Activated CD4-positive, alpha-beta T cell treated with anti-CD3 and anti-CD28 coated beads, Interleukin-2, amount 10 ng/mL, durations not matched to agents 7 days and 5 days (primary cell): Measurements from ENCODE around the gene ZNF335. TPM values are rescaled to one million over a fixed set of nuclear protein-coding genes. Genes with fewer than 3 reads are reported as not detected.

ENCODE experiments used
- CTCF ChIA-PET: fragments of 350-600 bp; sonication (Branson Sonifier 250); formaldehyde crosslinking; loops from one replicate; lab custom pipeline; 2021; ENCODE audit warnings: antibody characterized with exemption; lab: Charles Lee
- POLR2A ChIA-PET: fragments of 350-600 bp; sonication (Branson Sonifier 250); formaldehyde crosslinking; loops from one replicate; lab custom pipeline; 2021; ENCODE audit warnings: antibody characterized with exemption; lab: Charles Lee
- DNase-seq: peaks from one replicate; pipeline ENCODE4 v3.0.0-alpha.2; 2020
- H3K27ac Mint-ChIP-seq: one replicate; pipeline ENCODE4 v1.8.0; 2021; ENCODE audit warnings: mild to moderate bottlenecking, moderate library complexity, mixed read lengths
- H3K27me3 Mint-ChIP-seq: one replicate; pipeline ENCODE4 v1.8.0; 2021; ENCODE audit warnings: mixed read lengths
- H3K36me3 Mint-ChIP-seq: one replicate; pipeline ENCODE4 v1.8.0; 2021; ENCODE audit warnings: low read depth, mixed read lengths
- H3K4me1 Mint-ChIP-seq: one replicate; pipeline ENCODE4 v1.8.0; 2021; ENCODE audit warnings: mixed read lengths
- H3K4me3 Mint-ChIP-seq: one replicate; pipeline ENCODE4 v1.8.0; 2021; ENCODE audit warnings: mild to moderate bottlenecking, moderate library complexity, mixed read lengths
- H3K9me3 Mint-ChIP-seq: one replicate; pipeline ENCODE4 v1.8.0; 2021; ENCODE audit warnings: mixed read lengths
- total RNA-seq, 2 experiments: library from RNA; stranded (reverse); gene quantifications; one replicate each; pipeline ENCODE4 v1.2.3, GENCODE V29; 2021

The ZNF335 gene
- total RNA-seq, 2 experiments from 2014 or later, result 40.4 to 41.2 TPM

DNA sequence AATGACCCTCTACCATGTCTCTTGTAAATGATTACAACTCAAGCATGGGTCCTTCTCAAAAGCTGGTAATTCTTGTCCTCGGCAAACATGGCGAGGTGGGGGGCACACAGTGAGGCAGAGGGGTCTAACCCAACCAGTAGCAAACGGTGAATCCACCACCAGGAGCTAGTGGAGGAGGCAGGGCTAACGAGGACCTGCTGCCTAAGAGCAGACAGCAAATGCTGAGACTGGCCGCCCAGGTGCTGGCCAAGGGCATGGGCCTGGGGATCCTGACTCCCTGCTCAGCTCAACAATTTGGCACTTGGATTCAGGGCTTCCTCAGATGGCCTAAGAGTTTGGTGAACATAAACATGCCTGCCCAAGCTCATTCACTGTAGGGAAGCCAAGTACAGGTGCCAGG lies 19.1 kb downstream of the ZNF335 start:
- no peak overlapping the region for H3K4me3 Mint-ChIP-seq
- no peak overlapping the region for H3K27ac Mint-ChIP-seq
- H3K9me3 Mint-ChIP-seq, result no peaks in the 10 kb centered on the region
- no peak for DNase-seq
- ChIA-PET POLR2A (no interaction called here), CTCF (interaction anchor here (0.6 to 3.1 kb wide), 4 partner anchors 15 to 129 kb away, joined by 3 to 14 read pairs (median 4); no protein-coding TSS in a partner anchor)
- H3K4me1 Mint-ChIP-seq, result no peaks in the 10 kb centered on the region
- H3K36me3 Mint-ChIP-seq, result peaks cover 27% of the 10 kb centered on the region
- no peaks in the 10 kb centered on the region for H3K27me3 Mint-ChIP-seq

- DNase-seq, result no peak
- no peak overlapping the region for H3K4me3 Mint-ChIP-seq
- peaks cover 25% of the 10 kb centered on the region for H3K36me3 Mint-ChIP-seq
- H3K4me1 Mint-ChIP-seq, result no peaks in the 10 kb centered on the region
- CTCF ChIA-PET, result interaction anchor here (0.9 to 3.1 kb wide), 5 partner anchors 9 to 35 kb away, joined by 3 to 14 read pairs (median 6); no protein-coding TSS in a partner anchor
- POLR2A ChIA-PET, result no interaction called here
- H3K27me3 Mint-ChIP-seq, result no peaks in the 10 kb centered on the region
- no peaks in the 10 kb centered on the region for H3K9me3 Mint-ChIP-seq
- no peak overlapping the region for H3K27ac Mint-ChIP-seq
Measured at GRCh38 chr20:45951925-45952834, 19.8 kb downstream of the ZNF335 start.

DNA sequence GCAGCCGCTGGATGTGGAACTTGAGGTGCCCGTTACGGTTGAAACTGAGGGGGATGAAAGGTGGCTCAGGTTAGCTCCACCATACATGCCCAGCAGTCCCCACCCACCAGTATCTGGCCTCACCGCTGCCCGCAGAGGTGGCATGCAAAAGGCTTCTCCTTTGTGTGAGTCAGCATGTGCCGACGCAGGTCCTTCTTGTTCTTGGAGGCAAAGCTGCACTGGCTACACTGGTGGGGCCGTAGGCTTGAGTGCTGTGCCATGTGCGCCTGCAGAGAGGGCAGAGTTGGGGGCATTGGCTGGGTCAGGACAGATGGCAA lies 21.7 kb downstream of the ZNF335 start:
- CTCF ChIA-PET, result interaction anchor here (1.1 to 5.0 kb wide), 3 partner anchors 8 to 19 kb away, joined by 3 to 27 read pairs (median 16); no protein-coding TSS in a partner anchor
- DNase-seq, result no peak
- Mint-ChIP-seq H3K9me3 (no peaks in the 10 kb centered on the region), H3K36me3 (peaks cover 19% of the 10 kb centered on the region), H3K27me3 (no peaks in the 10 kb centered on the region), H3K4me3 (no peak overlapping the region), H3K4me1 (peaks cover 6% of the 10 kb centered on the region), H3K27ac (no peak overlapping the region)
- POLR2A ChIA-PET, result no interaction called here

DNA sequence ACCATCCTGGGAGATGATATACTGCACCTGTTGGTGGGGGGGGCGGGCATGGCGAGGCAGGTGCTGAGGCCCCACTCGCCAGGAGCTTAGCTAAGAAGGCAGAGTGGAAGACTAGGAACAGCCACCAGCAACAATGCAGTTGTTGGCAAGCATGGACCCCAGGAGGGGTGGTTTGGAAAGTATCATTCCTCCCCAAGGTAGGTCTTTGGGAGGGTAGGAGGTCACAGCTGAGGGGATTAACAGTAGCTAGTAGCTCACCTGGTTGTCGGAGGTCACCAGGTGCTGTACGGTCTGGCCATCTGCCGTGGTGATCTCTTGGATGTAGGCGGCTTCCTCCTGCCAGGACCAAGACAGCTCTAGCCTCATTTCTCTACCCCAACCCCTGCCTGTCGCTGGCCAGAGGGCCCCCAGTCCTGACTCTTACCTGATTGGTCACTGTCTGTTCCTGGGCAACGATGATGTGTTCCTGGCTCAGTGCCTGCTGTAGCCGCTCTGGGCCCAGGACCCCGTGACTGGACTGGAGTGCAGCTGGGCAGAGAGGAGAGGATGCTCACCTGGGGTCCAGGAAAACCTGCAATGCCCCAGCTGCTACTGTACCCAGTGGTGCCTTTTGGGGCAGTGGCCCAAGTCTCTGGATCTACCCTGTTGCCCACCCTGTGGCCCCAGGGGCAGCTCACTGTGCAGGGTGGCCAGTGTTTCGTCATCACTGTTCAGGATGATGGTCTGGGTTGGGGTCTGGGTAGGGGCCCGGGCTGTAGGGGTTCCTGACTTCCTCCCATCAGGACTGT lies 22.3 kb downstream of the ZNF335 start:
- H3K27me3 Mint-ChIP-seq, result no peaks in the 10 kb centered on the region
- no peak for DNase-seq
- no peaks in the 10 kb centered on the region for H3K9me3 Mint-ChIP-seq
- H3K4me3 Mint-ChIP-seq, result no peak overlapping the region
- H3K4me1 Mint-ChIP-seq, result peaks cover 6% of the 10 kb centered on the region
- POLR2A ChIA-PET, result interaction anchor here (1.5 kb wide), 1 partner anchor 15 kb away, joined by 4 read pairs; no protein-coding TSS in a partner anchor
- H3K36me3 Mint-ChIP-seq, result peaks cover 23% of the 10 kb centered on the region
- no peak overlapping the region for H3K27ac Mint-ChIP-seq
- CTCF ChIA-PET, result interaction anchor here (0.6 to 5.0 kb wide), 6 partner anchors 9 to 60 kb away, joined by 3 to 27 read pairs (median 5); no protein-coding TSS in a partner anchor

DNA sequence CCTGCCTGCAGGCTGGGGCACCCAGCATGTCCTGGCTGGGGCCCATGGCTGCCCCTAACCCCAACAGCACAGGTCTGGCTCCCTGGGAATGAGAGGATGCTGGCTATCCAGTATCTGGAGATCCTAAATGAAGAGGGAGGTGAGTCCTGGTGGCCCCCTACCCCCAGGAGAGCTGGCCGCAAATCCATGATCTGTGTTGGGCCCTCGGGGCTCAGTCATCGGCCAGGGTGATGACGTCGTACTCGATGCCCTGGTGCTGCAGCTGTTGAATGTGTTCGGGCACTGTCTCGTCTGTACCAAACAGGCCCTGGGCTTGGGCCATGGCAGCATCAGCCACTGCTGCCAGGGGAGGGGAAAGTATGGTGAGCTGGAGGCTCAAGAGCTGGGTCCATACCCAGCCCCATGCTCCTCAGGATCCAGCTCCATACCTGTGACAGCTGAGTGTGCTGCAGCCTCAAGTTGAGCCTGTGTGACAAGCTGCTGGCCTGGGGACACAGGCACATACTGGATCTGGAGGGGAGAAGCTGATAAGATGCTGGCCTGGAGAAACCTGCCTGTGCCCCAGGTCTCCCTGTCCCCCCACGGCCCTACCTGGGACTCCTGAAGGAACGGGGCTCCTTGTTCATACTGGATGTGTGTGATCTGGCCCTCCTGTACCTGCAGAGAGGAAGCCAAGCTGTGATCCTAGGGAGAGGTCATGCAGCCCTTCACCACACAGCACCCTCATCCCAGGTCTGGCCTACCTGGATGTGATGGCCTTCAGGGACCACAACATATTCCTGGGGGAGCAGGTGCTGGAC lies 23.1 kb downstream of the ZNF335 start:
- no peaks in the 10 kb centered on the region for H3K9me3 Mint-ChIP-seq
- CTCF ChIA-PET, result interaction anchor here (0.6 to 5.0 kb wide), 7 partner anchors 9 to 59 kb away, joined by 3 to 27 read pairs (median 4); no protein-coding TSS in a partner anchor
- peaks cover 30% of the 10 kb centered on the region for H3K36me3 Mint-ChIP-seq
- no peak overlapping the region for H3K27ac Mint-ChIP-seq
- no peak overlapping the region for H3K4me3 Mint-ChIP-seq
- no peaks in the 10 kb centered on the region for H3K27me3 Mint-ChIP-seq
- peaks cover 9% of the 10 kb centered on the region for H3K4me1 Mint-ChIP-seq
- DNase-seq, result no peak
- POLR2A ChIA-PET, result interaction anchor here (0.6 to 1.5 kb wide), 2 partner anchors 10 to 14 kb away, joined by 3 to 4 read pairs; no protein-coding TSS in a partner anchor

DNA sequence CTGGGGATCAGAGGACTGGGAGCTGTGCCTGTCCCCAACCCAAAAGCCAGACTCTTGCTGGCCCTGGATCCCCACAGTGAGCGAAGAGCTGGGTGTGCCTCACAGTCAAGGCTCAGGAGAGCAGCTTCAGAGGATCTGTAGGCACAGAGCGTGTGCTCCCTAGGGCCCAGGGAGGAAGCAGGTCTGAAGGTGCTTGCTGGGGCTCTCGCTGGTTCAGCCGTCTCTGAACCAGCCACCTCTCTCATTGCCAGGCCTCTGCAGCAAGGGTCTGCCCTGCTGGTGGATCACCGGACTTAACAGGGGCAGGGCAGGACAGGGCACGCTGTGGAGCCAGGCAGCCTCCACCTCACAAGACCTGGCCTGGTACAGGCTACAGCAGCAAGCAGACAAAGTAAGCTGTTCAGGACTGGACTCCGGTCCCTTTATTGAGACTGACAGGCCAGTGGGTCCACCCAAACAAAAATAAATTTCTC lies 23.7 kb downstream of the ZNF335 start:
- H3K27ac Mint-ChIP-seq, result no peak overlapping the region
- H3K4me3 Mint-ChIP-seq, result no peak overlapping the region
- POLR2A ChIA-PET, result interaction anchor here (0.6 kb wide), 1 partner anchor 10 kb away, joined by 3 read pairs; no protein-coding TSS in a partner anchor
- CTCF ChIA-PET, result interaction anchor here (0.7 to 5.0 kb wide), 6 partner anchors 10 to 59 kb away, joined by 3 to 27 read pairs (median 5); no protein-coding TSS in a partner anchor
- peaks cover 36% of the 10 kb centered on the region for H3K36me3 Mint-ChIP-seq
- no peak for DNase-seq
- H3K9me3 Mint-ChIP-seq, result no peaks in the 10 kb centered on the region
- H3K4me1 Mint-ChIP-seq, result peaks cover 9% of the 10 kb centered on the region
- no peaks in the 10 kb centered on the region for H3K27me3 Mint-ChIP-seq

DNA sequence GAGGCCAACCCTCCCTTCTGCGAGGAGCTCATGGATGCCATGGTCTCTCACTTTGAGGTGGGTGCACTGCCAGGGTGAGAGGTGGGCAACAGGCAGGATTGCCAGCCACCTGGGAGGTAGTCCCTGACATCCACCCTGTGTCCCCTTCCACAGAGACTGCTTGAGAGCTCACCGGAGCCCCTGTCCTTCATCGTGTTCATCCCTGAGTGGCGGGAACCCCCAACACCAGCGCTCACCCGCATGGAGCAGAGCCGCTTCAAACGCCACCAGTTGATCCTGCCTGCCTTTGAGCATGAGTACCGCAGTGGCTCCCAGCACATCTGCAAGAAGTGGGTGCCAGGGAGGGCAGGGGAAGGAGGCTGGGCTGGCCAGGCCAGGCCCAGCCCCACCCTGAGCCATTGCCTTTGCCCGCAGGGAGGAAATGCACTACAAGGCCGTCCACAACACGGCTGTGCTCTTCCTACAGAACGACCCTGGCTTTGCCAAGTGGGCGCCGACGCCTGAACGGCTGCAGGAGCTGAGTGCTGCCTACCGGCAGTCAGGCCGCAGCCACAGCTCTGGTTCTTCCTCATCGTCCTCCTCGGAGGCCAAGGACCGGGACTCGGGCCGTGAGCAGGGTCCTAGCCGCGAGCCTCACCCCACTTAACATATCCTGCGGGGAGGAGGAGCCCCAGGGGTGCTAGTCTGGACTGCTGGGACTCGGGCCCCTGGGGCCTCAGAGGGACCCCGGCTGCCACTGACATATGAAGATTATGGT lies 24.7 kb downstream of the ZNF335 start:
- Mint-ChIP-seq H3K4me1 (peaks cover 9% of the 10 kb centered on the region), H3K27ac (no peak overlapping the region), H3K4me3 (no peak overlapping the region), H3K9me3 (no peaks in the 10 kb centered on the region), H3K36me3 (peaks cover 39% of the 10 kb centered on the region), H3K27me3 (no peaks in the 10 kb centered on the region)
- CTCF ChIA-PET, result interaction anchor here (0.9 to 5.0 kb wide), 6 partner anchors 14 to 148 kb away, joined by 3 to 27 read pairs (median 4); no protein-coding TSS in a partner anchor
- DNase-seq, result no peak
- POLR2A ChIA-PET, result interaction anchor here (0.9 kb wide), 1 partner anchor 13 kb away, joined by 5 read pairs; the partner anchor contains the start of gene PCIF1

DNA sequence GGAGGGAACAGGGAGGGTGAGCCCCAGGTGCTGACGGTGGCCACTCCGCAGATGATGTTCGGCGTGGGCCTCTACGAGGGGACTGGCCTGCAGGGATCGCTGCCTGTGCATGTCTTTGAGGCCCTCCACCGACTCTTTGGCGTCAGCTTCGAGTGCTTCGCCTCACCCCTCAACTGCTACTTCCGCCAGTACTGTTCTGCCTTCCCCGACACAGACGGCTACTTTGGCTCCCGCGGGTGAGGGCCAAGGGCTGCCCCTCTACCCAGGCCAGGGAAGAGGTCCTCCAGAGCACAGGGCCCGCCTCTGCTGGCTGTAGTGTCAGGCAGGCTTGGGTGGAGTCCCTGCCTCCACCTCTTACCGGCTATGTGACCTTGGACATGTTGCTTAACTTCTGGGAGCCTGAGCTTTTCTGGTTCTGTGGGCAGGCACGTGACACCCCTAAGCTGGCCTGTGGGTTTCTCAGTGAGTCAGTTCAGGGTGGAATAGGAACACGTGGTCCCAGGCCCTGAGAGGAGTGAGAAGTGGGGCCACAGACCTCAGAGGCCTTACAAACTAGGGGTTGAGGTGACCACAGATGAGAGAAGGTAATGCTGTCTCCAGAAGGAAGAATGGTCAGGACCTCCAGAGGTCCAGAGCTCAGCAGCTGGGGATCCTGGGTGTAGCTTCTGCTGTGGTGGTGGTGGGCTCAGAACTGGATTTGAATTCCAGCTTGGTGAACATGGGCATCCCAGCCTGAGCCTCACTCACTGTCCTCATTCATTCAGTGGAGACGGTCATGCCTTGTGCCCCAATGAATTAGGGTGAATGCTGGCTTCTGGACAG lies 25.6 kb downstream of the ZNF335 start:
- ChIA-PET POLR2A (interaction anchor here (0.9 kb wide), 1 partner anchor 12 kb away, joined by 5 read pairs; the partner anchor contains the start of gene PCIF1), CTCF (interaction anchor here (0.9 to 5.0 kb wide), 7 partner anchors 13 to 147 kb away, joined by 3 to 27 read pairs (median 4); no protein-coding TSS in a partner anchor)
- Mint-ChIP-seq H3K4me3 (no peak overlapping the region), H3K4me1 (peaks cover 9% of the 10 kb centered on the region), H3K9me3 (no peaks in the 10 kb centered on the region), H3K27ac (peak overlapping the region; percentile 73), H3K27me3 (no peaks in the 10 kb centered on the region), H3K36me3 (peaks cover 33% of the 10 kb centered on the region)
- DNase-seq, result peak; percentile 27

DNA sequence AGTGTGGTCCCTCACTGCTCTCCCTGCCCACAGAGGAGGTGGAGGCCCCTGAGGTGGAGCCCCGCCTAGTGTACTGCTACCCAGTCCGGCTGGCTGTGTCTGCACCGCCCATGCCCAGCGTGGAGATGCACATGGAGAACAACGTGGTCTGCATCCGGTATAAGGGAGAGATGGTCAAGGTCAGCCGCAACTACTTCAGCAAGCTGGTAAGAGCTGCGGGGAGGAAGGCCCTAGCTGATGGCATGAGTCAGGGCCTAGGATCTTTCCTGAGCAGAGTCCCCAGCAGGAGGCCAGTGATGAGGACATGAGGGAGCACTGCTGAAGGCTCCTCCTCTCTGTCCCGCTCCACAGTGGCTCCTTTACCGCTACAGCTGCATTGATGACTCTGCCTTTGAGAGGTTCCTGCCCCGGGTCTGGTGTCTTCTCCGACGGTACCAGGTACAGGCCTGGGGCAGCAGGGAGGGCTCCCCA lies 26.3 kb downstream of the ZNF335 start:
- DNase-seq, result no peak
- H3K9me3 Mint-ChIP-seq, result no peaks in the 10 kb centered on the region
- H3K27me3 Mint-ChIP-seq, result no peaks in the 10 kb centered on the region
- ChIA-PET CTCF (interaction anchor here (1.1 to 5.0 kb wide), 4 partner anchors 16 to 72 kb away, joined by 3 to 27 read pairs (median 4); no protein-coding TSS in a partner anchor), POLR2A (no interaction called here)
- peaks cover 9% of the 10 kb centered on the region for H3K4me1 Mint-ChIP-seq
- no peak overlapping the region for H3K27ac Mint-ChIP-seq
- no peak overlapping the region for H3K4me3 Mint-ChIP-seq
- peaks cover 31% of the 10 kb centered on the region for H3K36me3 Mint-ChIP-seq

DNA sequence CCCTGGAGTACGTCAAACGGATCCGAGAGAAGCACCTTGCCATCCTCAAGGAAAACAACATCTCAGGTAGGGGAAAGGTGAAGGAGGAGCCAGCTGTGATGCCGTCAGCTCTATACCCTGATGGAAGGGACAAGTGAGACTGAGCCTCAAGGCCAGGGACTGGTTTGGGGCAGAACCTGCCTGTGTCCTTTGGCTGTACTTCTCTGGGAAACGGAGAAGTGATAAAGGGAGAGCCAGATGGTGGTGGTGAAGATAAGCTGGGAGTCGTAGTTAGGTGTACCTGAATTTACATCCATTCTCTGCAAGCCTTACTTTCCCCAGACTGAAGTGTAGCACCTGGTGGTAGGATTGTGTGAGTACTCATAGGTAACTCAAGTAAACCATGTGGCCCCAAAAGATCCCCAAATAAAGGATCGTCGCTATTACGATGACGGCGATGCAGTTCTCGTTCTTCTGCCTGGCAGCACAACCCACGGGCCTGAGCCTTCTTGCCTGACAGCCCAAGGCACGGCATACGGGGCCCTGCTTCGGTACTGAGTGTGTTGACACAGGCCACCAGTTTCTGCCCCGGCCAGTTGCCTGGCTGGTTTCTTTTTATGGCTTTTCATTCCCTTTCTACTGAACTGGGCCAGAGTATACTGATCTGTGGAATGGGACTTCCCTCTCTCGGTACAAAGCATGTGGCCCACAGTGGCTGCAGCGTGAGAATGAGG lies 26.9 kb downstream of the ZNF335 start:
- H3K36me3 Mint-ChIP-seq, result peaks cover 30% of the 10 kb centered on the region

More for the DNA sequence above, 26.9 kb downstream of the ZNF335 start:
- CTCF ChIA-PET, result interaction anchor here (1.1 to 3.1 kb wide), 2 partner anchors 11 to 146 kb away, joined by 3 to 14 read pairs; partner anchors contain the start of gene PCIF1
- Mint-ChIP-seq H3K9me3 (no peaks in the 10 kb centered on the region), H3K27ac (no peak overlapping the region), H3K27me3 (no peaks in the 10 kb centered on the region), H3K4me3 (no peak overlapping the region), H3K4me1 (peaks cover 9% of the 10 kb centered on the region)
- no peak for DNase-seq
- POLR2A ChIA-PET, result no interaction called here
